GM19240 (cell line): ENCODE results near the gene CTSF.

Source experiments
- DNase-seq: peaks from one replicate; pipeline ENCODE4 v3.0.0; 2011; ENCODE audit warnings: low spot score; ENCODE audit not compliant: insufficient read length

CTSF gene

DNA sequence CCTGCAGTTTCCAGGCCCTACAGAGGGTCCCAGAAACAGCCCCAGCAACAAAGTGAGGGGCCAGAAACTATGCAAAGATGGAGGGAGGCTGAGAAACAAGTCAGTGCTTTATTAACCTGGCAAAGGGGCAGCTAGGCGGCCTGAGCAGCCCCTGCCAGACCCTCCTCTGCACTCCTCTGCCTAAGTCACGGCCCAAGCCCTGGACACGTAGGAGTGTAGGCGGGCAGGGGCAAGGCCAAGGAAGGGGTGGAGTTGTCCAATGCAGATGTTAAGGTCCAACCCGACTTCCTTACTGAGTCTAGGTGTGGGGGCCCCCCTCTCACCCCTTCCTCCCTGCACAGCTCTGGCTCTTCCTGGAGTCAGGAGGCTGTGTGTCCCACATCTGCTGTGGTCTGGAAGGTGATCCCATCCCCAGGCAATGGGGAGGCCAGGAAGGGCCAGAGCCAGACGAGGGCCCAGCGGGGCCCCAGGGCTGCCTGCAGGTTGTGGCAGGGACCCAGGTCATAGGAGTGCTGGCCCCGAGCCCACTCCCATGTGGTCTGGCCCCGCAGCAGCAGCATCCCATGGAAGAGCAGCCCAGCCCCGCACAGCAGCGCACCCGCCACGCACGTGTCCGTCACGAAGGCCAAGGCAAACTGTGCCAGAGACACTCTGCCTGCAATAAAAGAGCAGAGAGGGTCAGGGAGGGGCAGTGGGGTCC is 29.1 kb downstream of the CTSF start:
- DNase-seq: no peak

DNA sequence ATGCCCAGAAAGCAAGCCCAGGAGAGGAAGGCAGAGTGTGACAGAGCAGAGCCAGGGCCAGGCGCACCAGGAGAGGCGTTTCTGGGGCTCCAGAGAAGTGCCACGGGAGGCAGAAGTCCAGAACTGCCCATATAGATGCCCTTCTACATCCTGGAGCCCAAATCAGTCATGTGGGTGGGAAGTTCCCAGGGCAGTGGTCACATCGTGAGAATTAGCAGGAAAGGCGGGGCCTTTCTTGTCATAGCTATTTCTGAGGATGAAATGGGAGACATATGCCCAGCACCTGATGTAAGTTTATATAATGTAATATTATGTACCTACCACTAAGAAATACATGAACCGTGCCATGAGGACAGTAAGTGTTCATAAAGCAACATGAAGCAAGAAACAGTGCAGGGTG is 35.6 kb downstream of the CTSF start:
- DNase-seq: no peak

DNA sequence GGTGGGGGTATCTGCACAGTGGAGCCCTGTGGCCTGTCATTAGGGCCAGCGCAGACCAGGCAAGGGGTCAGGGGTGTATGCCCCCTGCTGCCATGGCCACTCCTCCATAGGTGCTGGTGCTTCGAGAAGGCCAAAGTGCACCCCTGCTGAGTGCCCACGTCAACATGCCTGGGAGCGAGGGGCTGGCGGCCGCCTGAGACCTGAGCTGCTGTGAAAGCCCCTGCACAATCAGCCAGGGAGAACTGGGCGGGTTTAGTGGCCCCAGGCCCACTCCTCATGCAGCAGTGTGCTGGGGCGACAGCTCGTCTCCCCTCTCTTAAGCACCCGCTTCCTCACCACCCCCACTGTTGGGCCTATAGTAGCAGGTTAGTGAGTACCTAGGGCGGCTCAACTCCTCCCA is 36.6 kb downstream of the CTSF start:
- no peak for DNase-seq

DNA sequence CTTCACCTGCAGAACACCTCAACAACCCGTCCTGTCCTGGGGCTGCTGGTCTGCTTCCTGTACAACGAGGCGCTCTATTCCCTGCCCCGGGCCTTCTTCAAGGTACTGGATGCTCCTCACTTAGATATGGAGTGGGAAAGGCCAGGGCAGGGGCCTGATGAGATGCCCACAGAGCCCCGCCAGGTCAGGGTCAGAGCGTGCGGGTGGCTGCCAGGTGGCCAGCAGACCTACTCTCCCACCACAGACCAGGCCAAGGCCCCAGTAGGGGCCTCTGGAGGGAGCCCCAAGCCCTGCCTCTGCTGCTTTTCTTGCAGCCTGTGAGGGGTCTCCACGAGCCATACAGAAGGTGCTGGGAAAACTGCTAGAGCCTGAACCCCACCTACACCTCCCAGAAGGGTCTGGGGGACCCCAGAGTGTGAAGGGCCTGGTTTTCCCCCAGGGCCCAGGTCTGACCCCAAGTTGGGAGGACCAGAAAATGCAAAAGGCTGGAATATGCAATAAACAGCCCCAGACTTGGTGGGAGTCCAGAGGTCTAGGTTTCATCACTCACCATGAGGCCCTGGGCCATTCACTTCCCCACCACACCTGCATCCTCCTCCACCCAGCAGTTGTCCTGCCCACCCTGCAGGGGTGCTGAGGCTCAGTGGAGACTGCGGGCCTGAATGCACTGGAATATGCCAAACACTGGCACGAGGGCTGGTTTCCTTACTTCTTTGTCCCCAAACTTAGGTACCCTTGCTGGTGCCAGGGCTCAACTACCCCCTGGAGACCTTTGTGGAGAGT is 37.3 kb downstream of the CTSF start:
- no peak for DNase-seq

DNA sequence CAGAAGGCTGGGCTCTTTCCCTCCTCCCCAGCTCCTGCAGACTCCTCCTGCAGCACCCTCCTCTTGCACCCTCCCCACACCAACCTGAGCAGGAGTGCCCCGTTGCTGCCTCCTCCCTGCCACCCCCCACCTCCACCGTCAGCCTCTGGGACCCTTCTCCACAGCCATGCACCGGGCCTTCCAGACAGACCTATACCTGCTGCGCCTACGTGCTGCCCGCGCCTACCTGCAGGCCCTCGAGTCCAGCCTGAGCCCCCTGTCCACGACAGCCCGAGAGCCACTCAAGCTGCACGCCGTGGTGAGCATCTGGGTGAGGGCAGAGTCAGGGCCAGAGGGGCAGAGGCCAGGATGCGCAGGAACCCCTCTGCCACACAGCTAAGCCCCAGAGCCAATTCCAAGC is 38.8 kb downstream of the CTSF start:
- DNase-seq: no peak

DNA sequence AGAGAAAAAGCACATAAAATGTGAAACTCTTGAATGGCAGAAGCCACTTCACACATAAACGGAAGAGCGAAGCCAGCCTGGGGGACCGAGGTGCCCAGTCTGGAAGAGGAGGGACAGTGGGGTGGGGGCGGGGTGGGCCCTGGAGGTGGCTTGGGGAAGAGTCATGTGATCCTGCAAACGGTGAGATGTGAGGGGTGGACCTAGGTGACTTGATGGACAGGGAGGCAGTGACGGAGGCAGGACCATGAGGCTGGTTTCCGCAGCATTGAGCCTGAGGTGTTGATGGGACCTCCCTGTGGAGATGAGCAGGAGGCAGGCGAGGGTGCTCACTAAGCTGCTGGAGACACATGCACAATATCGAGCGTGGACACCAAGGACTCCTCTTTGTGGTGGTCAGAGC is 39.3 kb downstream of the CTSF start:
- DNase-seq: no peak

DNA sequence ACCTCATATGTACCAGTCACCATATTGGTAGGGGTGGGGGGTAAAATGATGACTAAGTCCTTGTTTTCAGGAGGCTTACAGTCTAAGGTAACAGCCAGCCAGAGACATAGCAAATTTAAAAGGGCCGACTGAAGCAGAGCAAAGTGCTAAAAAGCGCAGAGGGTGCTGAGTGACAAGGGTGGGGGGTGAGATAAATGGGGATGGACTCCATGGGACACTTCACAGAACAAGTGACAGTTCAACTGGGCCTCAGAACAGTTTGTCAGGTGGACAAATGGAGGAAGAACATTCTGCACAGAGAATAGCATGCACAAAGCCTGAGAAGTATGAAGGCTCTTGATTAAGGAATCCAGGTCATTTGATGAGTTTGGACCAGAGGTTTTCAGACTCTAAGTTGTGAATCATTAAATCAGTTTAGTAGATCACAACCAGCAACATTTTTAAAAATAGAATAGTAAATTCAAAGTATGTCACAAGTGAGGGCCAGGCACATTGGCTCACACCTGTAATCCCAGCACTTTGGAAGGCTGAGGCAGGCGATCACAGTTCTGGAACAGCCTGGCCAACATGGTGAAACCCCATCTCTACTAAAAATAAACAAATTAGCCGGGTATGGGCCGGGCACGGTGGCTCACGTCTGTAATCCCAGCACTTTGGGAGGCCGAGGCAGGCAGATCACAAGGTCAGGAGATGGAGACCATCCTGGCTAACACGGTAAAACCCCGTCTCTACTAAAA is 43.9 kb downstream of the CTSF start:
- no peak for DNase-seq

DNA sequence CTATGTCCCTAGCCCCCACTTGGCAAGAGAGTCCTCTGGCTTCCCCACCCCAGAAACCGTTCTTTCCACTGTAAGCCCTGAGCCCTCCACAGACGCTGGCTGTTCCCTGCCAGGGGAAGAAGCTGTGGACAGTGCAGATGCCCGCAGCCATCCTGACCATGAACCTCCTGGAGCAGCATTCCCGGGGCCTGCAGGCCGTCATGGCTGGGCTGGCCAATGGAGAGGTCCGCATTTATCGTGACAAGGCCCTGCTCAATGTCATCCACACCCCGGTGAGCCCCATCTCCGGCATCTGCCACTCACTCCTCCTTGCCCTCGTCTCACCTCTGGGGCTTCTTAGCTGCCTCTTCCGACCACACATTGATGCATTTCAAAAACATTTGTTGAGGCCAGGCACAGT is 44.8 kb downstream of the CTSF start:
- DNase-seq: no peak
